ENCODE measurements around the gene COA1.
"Not testable (repeated sequence)": the region's sequence is repeated elsewhere in the genome, so short reads cannot be mapped to it uniquely, and the experiment has no call there.

The COA1 gene

GRCh38 chr7:43729214-43729923, at the start of gene COA1:
Gene COA1 (minus strand): TSS chr7:43729523. CDS start chr7:43648614, 80,909 bp downstream.
- DNase-seq: peak; percentile 67 to 94

- not testable (repeated sequence) for DNase-seq
These were observed 49.1 kb upstream of the COA1 start for GRCh38 chr7:43778293-43779044.

- not testable (repeated sequence) for DNase-seq
These were observed 45.9 kb upstream of the COA1 start for GRCh38 chr7:43775255-43775654.

GRCh38 chr7:43773268-43773667, 43.9 kb upstream of the COA1 start:
- DNase-seq: not testable (repeated sequence)

GRCh38 chr7:43771573-43771972, 42.2 kb upstream of the COA1 start:
- no peak for DNase-seq

GRCh38 chr7:43771128-43771527, 41.8 kb upstream of the COA1 start:
- no peak for DNase-seq

- no peak for DNase-seq
These were observed 40.6 kb upstream of the COA1 start for GRCh38 chr7:43769791-43770465.

GRCh38 chr7:43769281-43769680, 40.0 kb upstream of the COA1 start:
- no peak for DNase-seq

- no peak for DNase-seq
These were observed 39.6 kb upstream of the COA1 start for GRCh38 chr7:43768887-43769272.

- DNase-seq: no peak
These were observed 39.0 kb upstream of the COA1 start for GRCh38 chr7:43768201-43768886.

GRCh38 chr7:43767311-43767710, 38.0 kb upstream of the COA1 start:
- no peak for DNase-seq

- DNase-seq: no peak
These were observed 37.2 kb upstream of the COA1 start for GRCh38 chr7:43766564-43766963.

- no peak for DNase-seq
These were observed 35.6 kb upstream of the COA1 start for GRCh38 chr7:43764807-43765491.

- no peak for DNase-seq
These were observed 34.9 kb upstream of the COA1 start for GRCh38 chr7:43764039-43764761.

GRCh38 chr7:43763183-43763582, 33.9 kb upstream of the COA1 start:
- DNase-seq: no peak

GRCh38 chr7:43761938-43762692, 32.8 kb upstream of the COA1 start:
- no peak for DNase-seq

- DNase-seq: no peak
These were observed 32.1 kb upstream of the COA1 start for GRCh38 chr7:43761382-43761781.

- no peak for DNase-seq
These were observed 31.5 kb upstream of the COA1 start for GRCh38 chr7:43760861-43761260.

GRCh38 chr7:43758822-43759683, 29.7 kb upstream of the COA1 start:
- peak in 1 of 2 experiments; percentile 38 for DNase-seq
